Measurements from ENCODE around the gene NUDT1.

Gene NUDT1

DNA sequence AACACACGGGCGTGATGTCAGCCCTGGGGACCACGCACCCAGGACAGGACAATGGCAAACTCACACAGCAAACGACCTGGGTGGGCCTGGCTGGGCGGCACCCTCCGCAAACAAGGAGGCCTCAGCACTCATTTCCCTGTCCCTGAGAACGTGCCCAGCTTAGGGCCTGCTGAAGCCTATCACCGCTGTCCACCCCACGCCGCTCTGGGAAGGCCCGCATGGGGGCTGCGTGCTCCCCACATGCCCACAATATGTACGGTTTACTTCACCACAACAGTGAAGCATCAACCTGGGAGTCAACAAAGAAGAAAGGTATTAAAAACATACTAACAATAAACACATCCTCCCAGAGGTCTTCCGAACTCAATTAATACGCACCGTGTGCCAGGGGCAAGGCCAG lies 21.5 kb upstream of the NUDT1 start:
- TF ChIP-seq, protein P1, sequence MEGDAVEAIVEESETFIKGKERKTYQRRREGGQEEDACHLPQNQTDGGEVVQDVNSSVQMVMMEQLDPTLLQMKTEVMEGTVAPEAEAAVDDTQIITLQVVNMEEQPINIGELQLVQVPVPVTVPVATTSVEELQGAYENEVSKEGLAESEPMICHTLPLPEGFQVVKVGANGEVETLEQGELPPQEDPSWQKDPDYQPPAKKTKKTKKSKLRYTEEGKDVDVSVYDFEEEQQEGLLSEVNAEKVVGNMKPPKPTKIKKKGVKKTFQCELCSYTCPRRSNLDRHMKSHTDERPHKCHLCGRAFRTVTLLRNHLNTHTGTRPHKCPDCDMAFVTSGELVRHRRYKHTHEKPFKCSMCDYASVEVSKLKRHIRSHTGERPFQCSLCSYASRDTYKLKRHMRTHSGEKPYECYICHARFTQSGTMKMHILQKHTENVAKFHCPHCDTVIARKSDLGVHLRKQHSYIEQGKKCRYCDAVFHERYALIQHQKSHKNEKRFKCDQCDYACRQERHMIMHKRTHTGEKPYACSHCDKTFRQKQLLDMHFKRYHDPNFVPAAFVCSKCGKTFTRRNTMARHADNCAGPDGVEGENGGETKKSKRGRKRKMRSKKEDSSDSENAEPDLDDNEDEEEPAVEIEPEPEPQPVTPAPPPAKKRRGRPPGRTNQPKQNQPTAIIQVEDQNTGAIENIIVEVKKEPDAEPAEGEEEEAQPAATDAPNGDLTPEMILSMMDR (IDR thresholded peaks at IDR 0.05; ENCODE audit: extremely low read depth, insufficient read depth, missing control alignments), result no peak
- in situ Hi-C loops (cut with MboI; ENCODE audit: low pct_unique_long_range_greater_than_20kb, low sequenced_read_pairs, unreplicated experiment), result loop anchor here (25.0 kb wide), 1 partner anchor 633 kb away; no protein-coding TSS in a partner anchor
- no peak for DNase-seq (ENCODE audit: low spot score)

DNA sequence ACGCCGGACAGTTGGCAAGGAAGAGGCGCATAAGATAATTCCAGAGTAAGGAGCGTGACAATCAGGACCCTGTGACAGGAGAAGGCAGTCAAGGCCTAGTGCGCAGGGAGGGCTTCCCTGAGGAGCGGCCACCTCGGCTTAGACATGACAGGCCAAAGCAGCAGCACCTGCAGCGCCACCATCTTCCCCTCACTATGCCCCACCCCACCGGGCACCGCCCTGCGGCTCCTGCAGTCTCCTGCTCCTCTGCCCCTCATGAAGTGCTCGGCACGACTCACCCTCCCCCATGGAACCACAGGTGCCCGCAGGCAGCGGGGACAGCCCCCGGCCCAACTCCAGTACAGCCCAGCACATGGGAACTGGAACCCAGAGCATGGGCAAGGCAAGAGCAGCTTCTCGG lies 21.1 kb upstream of the NUDT1 start:
- in situ Hi-C loops (cut with MboI; ENCODE audit: low pct_unique_long_range_greater_than_20kb, low sequenced_read_pairs, unreplicated experiment), result loop anchor here (25.0 kb wide), 1 partner anchor 634 kb away; no protein-coding TSS in a partner anchor
- no peak for DNase-seq (ENCODE audit: low spot score)
- TF ChIP-seq, protein P1 (IDR thresholded peaks at IDR 0.05; ENCODE audit: extremely low read depth, insufficient read depth, missing control alignments), result no peak

DNA sequence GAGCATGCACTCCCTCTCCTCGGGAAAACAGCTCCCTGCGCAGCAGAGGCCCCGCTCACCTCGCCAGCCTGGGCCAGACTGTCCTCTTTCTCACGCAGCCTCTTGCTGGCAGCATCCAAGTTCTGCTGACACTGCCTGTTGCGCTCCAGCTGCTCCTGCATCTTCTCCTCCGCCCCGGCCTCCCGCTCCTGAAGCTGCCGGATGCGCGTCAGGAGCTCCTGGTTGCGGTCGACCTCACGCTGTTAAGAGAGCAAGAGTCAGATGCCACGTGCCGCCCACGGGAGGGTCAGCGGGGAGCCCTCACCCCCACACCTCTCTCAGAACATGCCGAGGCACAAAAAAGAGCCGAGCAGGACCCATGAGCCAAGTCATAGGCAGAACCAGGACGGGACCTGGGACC lies 19.5 kb upstream of the NUDT1 start:
- TF ChIP-seq, protein P1 (IDR thresholded peaks at IDR 0.05; ENCODE audit: extremely low read depth, insufficient read depth, missing control alignments), result no peak
- in situ Hi-C loops (cut with MboI; ENCODE audit: low pct_unique_long_range_greater_than_20kb, low sequenced_read_pairs, unreplicated experiment), result loop anchor here (25.0 kb wide), 1 partner anchor 635 kb away; no protein-coding TSS in a partner anchor
- DNase-seq (ENCODE audit: low spot score), result no peak

DNA sequence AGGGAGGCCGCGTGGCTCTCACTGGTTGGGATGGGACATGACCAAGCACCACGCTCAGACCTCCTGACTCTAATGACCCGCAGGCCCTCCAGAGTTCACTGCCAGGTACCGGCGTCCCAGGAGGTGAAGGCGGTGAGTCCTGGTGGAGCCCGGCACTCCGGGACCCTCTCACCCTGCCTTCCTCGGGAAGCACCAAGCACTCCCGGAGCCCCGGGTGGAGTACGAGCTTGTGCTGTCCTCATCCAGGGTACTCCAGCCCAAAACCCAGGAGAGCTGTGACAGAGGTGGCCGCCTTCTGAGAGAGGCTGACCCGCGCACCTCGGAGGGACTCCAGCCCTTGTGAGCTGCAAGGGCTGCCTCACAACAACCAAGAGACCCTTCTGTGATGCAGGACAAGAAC lies 18.7 kb upstream of the NUDT1 start:
- DNase-seq (ENCODE audit: low spot score), result no peak
- TF ChIP-seq, protein P1 (IDR thresholded peaks at IDR 0.05; ENCODE audit: extremely low read depth, insufficient read depth, missing control alignments), result no peak
- in situ Hi-C loops (cut with MboI; ENCODE audit: low pct_unique_long_range_greater_than_20kb, low sequenced_read_pairs, unreplicated experiment), result loop anchor here (25.0 kb wide), 1 partner anchor 636 kb away; no protein-coding TSS in a partner anchor

DNA sequence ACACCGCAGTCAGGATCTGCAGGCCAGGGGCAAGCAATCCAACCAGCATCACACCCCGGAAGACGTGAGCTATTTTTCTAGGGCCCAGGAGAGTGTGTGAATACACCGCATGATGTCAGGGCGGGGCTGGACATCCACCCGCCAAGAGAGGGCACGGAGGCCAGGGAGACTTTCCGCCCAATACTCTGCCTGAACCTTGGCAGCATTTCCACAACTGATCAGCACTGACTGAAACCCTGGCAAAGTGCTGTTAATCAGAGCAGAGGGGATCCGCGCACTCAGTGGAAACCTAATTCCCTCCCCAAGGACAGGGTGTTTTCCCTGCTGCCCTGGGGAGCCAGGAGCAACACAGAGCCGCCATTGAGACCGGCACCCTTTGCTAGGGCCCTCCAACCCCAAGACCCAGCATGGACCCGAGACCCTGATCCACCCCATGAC lies 17.5 kb upstream of the NUDT1 start:
- in situ Hi-C loops (cut with MboI; ENCODE audit: low pct_unique_long_range_greater_than_20kb, low sequenced_read_pairs, unreplicated experiment), result loop anchor here (25.0 kb wide), 1 partner anchor 637 kb away; no protein-coding TSS in a partner anchor
- TF ChIP-seq, protein P1 (IDR thresholded peaks at IDR 0.05; ENCODE audit: extremely low read depth, insufficient read depth, missing control alignments), result no peak
- no peak for DNase-seq (ENCODE audit: low spot score)

DNA sequence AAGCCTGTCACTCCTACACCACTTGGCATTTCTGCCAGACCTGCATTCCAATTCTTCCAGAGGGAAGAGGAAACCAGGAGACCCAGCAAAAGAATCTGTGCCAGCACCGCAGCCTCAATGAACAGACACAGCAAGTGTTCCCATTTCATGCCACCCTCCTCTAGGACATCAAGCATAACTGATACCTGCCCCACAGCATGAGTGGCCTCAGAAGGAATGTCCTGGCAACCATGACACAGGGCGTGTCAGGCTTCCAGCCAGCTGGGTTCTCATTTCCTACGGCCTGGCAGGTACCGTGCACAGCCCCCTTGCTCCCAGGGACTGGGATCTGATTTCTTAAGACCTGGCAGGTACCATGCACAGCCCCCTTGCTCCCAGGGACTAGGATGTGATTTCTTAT lies 17.1 kb upstream of the NUDT1 start:
- in situ Hi-C loops (cut with MboI; ENCODE audit: low pct_unique_long_range_greater_than_20kb, low sequenced_read_pairs, unreplicated experiment), result loop anchor here (25.0 kb wide), 1 partner anchor 638 kb away; no protein-coding TSS in a partner anchor
- TF ChIP-seq, protein P1 (IDR thresholded peaks at IDR 0.05; ENCODE audit: extremely low read depth, insufficient read depth, missing control alignments), result no peak
- no peak for DNase-seq (ENCODE audit: low spot score)

Data from GM13977 (cell line).